Measurements from ENCODE around the gene PIP5K1C. TPM values are rescaled to one million over a fixed set of nuclear protein-coding genes. Genes with fewer than 3 reads are reported as not detected.

Gene PIP5K1C
- total and polyA plus RNA-seq, 7 donors: 8.7 to 22.4 (median 16.3) TPM

DNA sequence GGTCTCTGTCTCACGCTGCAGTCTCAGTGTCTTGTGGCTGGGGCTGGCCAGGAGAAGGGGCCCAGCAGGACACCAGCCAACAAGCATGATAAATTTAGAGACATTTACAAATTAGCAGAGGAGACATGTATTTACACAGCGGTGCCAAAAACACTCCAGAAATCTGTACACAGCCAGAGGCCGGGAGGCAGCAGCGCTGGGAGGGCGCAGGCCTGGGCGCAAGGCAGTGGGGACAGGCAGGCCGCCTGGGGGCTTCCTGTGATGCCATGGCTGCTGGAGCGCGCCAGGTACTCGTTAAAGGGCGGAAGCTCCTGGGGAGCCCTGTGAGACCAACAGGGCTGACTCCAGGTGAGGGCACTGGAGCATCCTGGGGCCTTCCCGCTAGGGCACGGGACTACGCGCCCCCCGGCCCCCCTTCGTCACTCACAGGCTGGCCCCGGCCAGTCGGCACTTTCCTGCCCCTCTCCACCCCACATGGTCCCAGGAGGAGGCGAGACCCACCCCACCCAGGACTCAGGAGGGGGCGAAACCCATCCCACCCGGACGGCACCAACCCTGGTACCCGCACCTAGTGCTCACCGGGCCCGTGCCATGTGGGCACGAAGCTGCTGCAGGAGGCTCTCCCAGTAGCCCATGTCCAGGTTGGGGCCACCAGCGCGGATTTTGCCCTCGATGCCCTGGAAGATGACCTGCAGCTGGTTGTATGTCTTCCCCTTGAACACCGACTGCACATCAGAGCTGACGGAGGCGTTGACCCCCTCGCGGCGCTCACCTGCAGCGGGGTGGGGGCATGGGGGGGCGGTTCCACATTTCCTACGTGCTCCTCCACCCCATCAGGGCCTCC, 86.2 kb downstream of the PIP5K1C start:
- Histone ChIP-seq H3K27me3 (ENCODE audit: insufficient read depth in 3 of 3, low read length in 2 of 3) (no peaks in the 10 kb centered on the region), H3K4me1 (peaks cover 7% of the 10 kb centered on the region), H3K9me3 (no peaks in the 10 kb centered on the region), H3K36me3 (ENCODE audit: insufficient read depth in 1 of 2, low read depth in 1 of 2) (peaks cover 0 to 57% of the 10 kb centered on the region in 2 donors), H3K4me3 (no peak overlapping the region), H3K27ac (no peak overlapping the region)
- TF ChIP-seq, protein P1, sequence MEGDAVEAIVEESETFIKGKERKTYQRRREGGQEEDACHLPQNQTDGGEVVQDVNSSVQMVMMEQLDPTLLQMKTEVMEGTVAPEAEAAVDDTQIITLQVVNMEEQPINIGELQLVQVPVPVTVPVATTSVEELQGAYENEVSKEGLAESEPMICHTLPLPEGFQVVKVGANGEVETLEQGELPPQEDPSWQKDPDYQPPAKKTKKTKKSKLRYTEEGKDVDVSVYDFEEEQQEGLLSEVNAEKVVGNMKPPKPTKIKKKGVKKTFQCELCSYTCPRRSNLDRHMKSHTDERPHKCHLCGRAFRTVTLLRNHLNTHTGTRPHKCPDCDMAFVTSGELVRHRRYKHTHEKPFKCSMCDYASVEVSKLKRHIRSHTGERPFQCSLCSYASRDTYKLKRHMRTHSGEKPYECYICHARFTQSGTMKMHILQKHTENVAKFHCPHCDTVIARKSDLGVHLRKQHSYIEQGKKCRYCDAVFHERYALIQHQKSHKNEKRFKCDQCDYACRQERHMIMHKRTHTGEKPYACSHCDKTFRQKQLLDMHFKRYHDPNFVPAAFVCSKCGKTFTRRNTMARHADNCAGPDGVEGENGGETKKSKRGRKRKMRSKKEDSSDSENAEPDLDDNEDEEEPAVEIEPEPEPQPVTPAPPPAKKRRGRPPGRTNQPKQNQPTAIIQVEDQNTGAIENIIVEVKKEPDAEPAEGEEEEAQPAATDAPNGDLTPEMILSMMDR (IDR thresholded peaks at IDR 0.05): no peak
- ATAC-seq: no peak
- no peak for DNase-seq
- WGBS, 3 donors: 92 to 96% (median 92%) methylated on average over 29 to 39 of the region's 39 CpGs
- intact Hi-C loops (cut with DNase I): loop anchor here in 1 of 2 donors (10.0 kb wide), 1 partner anchor 309 kb away; no protein-coding TSS in a partner anchor

- no peaks in the 10 kb centered on the region for H3K27me3 ChIP-seq (ENCODE audit: insufficient read depth in 3 of 3, low read length in 2 of 3)
- H3K9me3 ChIP-seq: no peaks in the 10 kb centered on the region
- H3K27ac ChIP-seq: no peak overlapping the region
- H3K36me3 ChIP-seq (ENCODE audit: insufficient read depth in 1 of 2, low read depth in 1 of 2): peaks cover 0 to 53% of the 10 kb centered on the region in 2 donors
- TF ChIP-seq, protein P1 (IDR thresholded peaks at IDR 0.05): no peak
- H3K4me1 ChIP-seq: peaks cover 5% of the 10 kb centered on the region
- ATAC-seq: no peak
- DNase-seq: no peak
- intact Hi-C loops (cut with DNase I): loop anchor here in 1 of 2 donors (10.0 kb wide), 1 partner anchor 308 kb away; no protein-coding TSS in a partner anchor
- 84 to 91% (median 85%) methylated on average over 66 to 79 of the region's 79 CpGs for WGBS, 3 donors
- no peak overlapping the region for H3K4me3 ChIP-seq
Observed at GRCh38 chr19:3612901-3613741, 87.1 kb downstream of the PIP5K1C start.

- DNase-seq (no peak), ATAC-seq (no peak)
- TF ChIP-seq, protein P1 (IDR thresholded peaks at IDR 0.05): no peak
- 97 to 98% (median 97%) methylated on average over 27 to 33 of the region's 33 CpGs for WGBS, 3 donors
- Histone ChIP-seq H3K4me1 (peaks cover 5% of the 10 kb centered on the region), H3K4me3 (no peak overlapping the region), H3K9me3 (no peaks in the 10 kb centered on the region), H3K36me3 (ENCODE audit: insufficient read depth in 1 of 2, low read depth in 1 of 2) (peaks cover 0 to 48% of the 10 kb centered on the region in 2 donors), H3K27me3 (ENCODE audit: insufficient read depth in 3 of 3, low read length in 2 of 3) (peaks cover 0 to 3% (median 2%) of the 10 kb centered on the region in 3 donors), H3K27ac (no peak overlapping the region)
- intact Hi-C loops (cut with DNase I): loop anchor here in 1 of 2 donors (10.0 kb wide), 1 partner anchor 308 kb away; no protein-coding TSS in a partner anchor
Observed at GRCh38 chr19:3612330-3612729, 87.9 kb downstream of the PIP5K1C start.

GRCh38 chr19:3611841-3612240, 88.4 kb downstream of the PIP5K1C start:
- Histone ChIP-seq H3K36me3 (ENCODE audit: insufficient read depth in 1 of 2, low read depth in 1 of 2) (peaks cover 0 to 43% of the 10 kb centered on the region in 2 donors), H3K4me3 (no peak overlapping the region), H3K27me3 (ENCODE audit: insufficient read depth in 3 of 3, low read length in 2 of 3) (peaks cover 0 to 8% (median 4%) of the 10 kb centered on the region in 3 donors), H3K9me3 (no peaks in the 10 kb centered on the region), H3K27ac (no peak overlapping the region), H3K4me1 (peaks cover 5% of the 10 kb centered on the region)
- DNase-seq: no peak
- TF ChIP-seq, protein P1 (IDR thresholded peaks at IDR 0.05): no peak
- 94 to 96% (median 95%) methylated on average over 36 of the region's 36 CpGs for WGBS, 3 donors
- intact Hi-C loops (cut with DNase I): loop anchor here in 1 of 2 donors (10.0 kb wide), 1 partner anchor 307 kb away; no protein-coding TSS in a partner anchor
- no peak for ATAC-seq
